GM18517 (cell line): ENCODE data around the gene CRYBG3.

Experiments used
- ATAC-seq: cut with Tn5 transposase; IDR thresholded peaks from one replicate; pipeline ENCODE4 v1.9.1; 2021; ENCODE audit warnings: mild to moderate bottlenecking, moderate library complexity; ENCODE audit not compliant: unreplicated experiment

The CRYBG3 gene

DNA sequence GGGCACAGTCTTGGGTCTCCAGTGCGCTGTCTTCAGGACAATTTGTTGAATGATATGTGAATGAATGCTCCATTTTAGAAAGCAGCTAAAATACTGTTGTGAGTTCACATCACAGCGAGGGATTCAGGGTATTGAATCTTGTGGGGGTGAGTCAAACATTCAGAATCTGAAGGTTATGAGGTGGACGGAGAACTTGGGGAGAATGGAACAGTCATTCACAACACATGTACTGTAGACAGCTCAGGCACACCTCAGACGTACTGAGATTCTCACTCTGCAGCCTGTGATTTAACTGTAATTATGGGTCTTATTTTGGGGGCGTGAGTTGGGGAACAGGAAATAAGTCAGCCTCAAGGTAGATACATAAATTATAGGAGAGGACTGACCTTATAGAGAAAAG is 13.9 kb downstream of the CRYBG3 start:
- no peak for ATAC-seq

DNA sequence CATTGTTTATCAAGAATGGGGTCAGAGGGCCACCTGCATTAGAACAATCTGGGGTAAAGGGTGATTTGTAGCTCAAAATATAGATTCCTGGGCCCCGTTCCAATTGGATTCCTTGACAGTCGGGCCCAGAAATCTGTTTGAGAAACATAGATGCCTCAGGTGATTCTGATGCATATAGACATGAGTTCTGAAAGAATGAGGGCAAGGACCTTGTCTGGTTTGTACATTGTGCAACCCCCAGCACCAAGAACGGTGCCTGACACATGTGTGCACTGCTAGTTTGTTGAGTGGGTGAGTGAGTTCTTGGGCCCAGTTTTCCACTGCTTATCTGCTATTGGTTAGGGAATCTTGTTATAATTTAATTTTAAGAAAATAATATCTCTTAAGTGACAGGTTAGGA is 16.6 kb downstream of the CRYBG3 start:
- ATAC-seq = no peak

DNA sequence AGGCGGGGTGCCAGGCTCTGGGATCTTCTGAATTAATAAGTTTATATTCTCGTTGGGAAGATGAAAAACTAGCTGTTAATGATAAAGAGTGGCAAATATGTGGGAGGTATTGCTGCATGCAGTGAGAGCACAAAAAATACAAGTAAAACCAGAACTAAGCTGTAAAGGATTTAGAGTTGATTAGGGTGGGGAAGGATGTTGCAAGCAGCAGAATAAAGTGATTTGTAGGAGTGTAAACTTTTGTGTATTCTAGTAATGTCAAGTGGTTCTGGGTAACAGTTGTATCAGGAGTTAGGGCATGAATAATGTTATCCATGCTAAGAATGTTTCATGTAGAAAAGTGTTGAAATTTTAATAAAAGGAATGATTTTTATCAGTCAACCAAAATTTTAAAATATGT is 18.1 kb downstream of the CRYBG3 start:
- no peak for ATAC-seq

DNA sequence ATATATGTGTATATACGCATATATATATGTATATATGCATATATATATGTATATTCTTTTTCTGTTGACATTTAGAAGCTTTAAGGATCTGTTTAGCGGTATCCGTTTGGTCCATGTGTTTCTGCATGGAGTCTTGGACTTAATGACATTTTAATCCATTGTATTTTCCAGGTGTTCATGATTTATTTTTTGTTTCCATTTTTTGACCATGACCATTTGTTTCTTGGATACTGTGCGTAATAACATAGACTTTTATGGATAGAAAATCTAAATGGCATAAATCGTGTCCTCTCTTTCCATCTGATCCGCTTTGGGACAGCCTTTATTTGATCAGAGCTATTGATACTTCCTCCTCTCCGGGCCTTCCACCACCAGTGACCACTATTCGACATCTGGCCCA is 19.5 kb downstream of the CRYBG3 start:
- no peak for ATAC-seq

DNA sequence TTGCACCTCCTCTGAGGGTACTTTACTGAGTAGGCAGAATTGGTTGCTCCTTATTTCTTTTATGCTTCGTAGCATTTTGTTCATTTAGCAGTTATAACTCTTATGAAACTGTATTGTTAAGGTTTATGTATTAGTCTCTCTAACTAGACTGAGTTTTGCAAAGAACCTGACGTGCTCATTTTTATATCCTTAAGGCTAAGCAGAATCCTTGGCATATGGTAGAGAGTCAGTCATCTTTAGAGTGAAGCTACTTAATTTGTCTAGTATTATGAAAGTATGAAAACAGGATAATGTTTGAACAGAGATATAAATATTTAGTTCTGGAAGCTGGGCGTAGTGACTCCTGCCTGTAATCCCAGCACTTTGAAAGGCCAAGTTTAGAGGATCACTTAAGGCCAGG is 20.1 kb downstream of the CRYBG3 start:
- ATAC-seq = no peak

DNA sequence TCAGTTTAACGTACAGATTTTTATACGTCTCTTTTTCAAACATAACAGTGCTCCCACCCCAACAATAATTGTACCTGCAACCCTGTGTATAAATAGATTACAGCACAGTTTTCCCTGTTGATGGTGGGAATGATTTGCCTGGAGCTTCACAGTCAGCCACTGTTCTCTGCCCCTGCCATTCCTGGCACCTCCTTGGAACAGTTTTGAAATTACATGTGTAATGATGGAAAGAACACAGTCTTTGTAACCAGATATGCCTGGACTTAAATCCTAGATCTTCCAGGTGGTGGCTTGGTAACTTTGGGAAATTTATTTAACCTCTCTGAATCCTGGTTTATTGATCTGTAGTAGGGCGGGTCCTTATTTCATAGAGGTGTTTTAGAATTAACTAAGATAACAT is 27.0 kb downstream of the CRYBG3 start:
- ATAC-seq = no peak

DNA sequence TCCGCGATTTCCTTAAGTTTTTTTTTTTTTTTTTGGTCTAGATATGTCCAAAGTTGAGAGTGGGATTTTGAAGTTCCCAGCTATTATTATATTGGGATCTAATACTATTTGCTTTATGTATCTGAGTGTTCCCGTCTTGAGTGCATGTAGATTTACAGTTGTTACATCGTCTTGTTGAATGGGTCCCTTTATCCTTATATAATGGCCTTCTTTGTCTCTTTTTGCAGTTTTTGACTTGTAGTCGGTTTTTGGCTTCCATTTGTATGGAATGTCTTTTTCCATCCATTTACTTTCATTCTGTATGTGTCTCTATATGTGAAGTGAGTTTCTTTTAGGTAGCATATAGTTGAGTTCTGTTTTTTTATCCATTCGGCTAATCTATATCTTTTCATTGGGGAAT is 35.6 kb downstream of the CRYBG3 start:
- ATAC-seq = no peak

DNA sequence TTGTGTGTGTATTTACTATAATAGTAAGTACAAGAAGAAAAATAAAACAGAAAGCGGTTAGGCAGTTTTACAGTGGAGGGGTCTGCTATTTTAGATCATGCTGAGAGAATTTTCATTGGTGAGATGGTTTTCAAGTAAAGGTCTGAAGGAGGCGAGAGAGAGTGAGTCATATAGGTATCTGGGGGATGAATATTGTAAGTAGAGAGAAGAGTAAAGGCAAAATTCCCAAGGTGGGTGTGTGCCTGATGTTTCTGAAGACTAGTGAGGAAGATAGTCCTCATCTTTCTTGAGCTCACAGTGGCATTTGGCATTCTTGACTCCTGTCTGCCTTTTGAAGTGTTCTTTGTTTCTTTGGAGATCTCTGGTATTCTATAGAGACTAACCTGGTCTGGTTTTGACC is 38.6 kb downstream of the CRYBG3 start:
- no peak for ATAC-seq

DNA sequence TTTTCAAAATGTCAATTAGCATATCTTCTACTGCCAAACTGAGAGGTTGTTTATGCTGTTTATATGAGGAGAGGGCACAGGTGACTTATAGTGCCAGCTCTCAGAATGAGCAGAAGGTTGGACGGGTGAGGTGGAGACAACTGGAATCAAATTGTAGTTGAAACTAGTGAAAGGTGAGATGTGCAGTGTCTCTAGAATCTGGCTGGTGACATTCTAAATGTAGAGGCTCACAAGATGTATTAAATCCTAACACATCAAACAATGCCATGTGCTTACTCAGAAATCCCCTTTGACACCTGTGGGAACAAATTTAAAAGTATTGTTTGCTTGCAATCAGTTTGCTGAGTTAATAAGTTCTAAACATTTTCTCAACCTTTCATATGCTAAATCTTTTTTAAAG is 40.8 kb downstream of the CRYBG3 start:
- no peak for ATAC-seq

DNA sequence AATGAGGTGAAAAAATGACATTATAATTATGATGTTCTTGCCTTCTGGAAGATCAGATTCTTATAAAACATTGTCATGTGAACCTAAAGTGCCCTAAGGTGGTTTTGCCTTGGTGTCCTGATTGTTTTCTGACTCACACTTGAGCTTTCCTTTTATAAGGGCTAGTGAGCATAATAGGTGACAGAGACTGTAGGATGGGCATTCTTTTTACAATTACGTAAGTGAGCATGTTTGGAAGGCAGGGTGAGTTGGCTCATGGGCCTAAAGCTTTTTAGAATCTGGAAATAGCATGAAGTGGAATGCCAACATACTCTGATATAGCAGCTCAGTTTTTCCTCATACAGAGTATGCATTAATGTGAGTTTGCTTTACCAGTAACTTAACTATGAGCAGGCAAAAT is 41.2 kb downstream of the CRYBG3 start:
- no peak for ATAC-seq

DNA sequence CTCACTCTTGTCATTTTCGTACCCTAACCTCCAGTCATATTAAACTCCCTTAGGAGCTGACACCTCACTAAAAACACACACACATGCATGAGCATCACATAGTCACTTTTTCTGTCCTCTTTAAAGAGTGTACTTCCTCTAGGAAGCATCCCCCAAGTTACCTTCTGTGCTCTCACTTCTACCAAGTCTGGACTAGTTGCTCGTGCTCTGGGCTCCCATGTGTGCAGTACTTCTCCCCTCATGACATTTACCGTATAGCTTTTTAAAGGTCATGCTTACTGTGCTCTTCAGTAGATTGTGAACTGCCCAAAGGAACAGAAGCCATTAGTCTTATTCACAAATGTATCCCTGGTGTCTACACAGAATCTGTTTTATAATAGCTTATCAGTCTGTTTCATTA is 42.0 kb downstream of the CRYBG3 start:
- no peak for ATAC-seq

DNA sequence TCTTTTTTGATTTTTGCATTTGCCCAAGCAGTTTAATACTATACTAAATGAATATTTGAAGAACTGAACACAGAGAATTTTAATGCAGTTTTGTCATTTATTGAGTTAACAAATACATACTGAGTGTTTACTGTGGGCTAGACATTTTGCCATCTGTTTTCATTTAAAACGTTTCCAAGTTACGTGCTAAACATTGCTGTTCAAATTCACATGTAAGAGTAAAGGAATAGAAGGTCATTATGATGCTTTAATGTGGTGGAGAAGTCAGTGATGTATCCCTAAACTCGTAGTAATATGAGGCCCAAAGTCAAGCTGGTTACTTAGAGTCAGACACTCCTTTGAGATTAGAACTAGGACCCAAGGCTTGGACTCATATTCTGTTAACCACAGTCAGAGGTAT is 49.4 kb downstream of the CRYBG3 start:
- ATAC-seq = no peak

DNA sequence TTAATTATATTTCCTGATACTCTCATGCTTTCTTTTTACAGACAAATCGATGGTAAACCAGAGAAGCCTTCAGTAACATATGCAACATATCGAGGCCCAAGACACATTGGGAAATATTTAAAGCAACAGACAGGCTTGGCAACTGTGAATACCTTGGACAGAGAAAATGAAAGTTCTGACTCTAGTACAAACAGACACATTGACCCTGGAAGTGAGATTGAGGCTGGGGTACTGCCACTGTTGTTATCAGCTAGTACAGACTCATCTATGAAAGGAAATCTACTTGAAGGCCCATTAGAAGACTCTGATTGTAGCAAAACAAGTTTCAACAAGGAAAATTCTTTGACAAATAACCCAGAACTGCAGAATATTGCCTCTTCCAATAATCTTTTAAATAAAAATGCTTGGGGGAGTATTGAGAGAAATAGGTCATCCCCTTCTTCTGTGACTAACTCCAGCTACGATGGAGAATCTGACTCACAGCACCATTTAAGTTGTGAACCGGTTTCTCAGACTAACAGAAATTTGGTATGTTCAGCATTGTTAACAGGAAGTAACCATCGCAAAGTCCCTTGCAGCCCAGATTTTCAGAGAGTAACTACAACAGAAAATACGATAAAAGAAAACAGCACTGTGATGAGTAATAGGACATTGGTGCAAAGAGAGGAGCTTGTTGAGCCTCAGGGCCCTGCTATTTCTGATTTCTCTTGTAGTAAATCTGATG is 50.2 kb downstream of the CRYBG3 start:
- no peak for ATAC-seq

DNA sequence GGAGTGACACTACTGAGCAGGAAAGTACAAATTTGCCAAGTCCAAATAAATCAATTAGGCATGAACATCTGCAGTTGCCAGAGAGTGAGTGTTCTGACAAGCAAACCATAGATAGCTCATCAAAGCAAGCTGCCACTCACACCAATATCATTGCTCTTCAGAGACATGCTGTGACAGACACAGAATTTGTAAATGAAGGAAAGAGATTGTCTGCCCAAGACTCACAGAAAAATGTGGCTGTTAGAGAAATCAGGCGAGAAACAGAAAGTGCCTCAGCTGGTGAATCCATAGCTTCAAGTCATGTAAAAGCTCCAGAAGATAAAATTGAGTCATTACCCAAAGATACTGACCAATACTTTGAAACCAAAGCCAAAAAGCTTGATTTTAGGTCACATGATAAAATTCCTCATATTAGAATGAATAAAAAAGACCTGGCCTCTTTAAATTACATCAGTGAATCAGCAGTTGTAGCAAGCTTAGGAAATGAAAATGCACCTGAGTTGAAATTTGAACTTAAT is 50.8 kb downstream of the CRYBG3 start:
- no peak for ATAC-seq

DNA sequence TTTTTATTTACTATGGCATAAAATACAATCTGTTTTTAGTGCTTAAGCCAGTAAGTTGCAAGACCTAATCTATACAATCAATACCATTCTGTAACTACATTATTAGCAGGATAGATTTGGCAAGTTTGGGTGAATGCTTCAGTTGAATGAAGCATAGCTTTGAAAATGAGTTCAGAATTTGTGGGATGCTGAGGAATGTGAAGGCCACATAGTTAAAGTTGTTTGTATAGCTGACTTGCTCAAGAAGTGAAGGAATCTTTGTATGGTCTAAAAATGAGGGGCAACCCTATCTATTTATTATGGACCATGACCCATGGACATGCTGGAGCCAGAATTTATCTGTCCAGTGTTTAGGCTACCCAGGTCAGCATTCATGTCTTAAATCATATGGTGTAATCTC is 58.5 kb downstream of the CRYBG3 start:
- no peak for ATAC-seq

DNA sequence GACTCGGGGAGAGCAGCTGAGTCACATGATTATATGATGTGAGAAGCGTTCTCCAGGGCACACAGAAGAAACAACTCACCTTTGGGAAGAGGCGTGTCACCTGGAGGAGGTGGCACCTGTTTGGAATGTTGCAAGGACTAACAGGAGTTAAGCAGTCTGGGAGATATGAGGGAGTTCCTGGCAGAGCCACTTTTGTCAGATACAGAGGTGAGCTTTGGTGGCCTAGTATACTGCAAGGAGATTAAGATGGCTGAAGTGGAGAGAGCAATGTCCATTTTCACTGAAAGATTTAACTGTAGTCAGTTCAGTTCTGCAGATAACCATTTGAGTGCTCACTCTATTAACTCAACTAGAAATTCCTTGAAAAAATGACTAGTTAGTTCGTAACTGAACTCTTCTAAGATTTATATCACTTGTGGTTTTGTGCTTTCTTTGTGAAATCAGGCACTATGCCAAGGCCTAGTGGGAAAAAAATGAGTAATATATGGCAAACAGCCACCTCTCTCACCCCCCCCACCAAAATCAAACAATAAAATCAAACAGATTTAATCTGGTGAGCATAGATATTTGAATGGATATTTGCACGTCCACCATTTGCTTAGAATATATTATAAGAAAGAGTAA is 61.3 kb downstream of the CRYBG3 start:
- no peak for ATAC-seq

DNA sequence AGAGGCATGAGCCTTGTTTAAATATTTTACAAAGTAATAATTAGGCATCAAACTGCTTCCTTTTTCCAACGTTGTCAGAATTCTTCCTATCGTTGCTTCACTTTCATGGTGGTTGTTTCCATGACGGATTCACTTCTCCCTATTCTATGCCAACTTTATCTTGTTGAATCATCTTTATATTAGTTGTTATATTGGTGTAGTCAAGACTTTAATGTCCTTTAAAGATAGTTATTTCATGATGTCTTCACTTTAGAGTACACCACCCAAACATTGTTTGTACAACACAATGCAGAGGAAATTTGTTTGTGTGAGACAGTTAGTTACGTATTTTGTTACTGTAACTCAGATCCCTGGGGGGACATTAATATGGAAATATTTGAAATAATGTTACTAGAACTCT is 61.9 kb downstream of the CRYBG3 start:
- ATAC-seq = no peak

DNA sequence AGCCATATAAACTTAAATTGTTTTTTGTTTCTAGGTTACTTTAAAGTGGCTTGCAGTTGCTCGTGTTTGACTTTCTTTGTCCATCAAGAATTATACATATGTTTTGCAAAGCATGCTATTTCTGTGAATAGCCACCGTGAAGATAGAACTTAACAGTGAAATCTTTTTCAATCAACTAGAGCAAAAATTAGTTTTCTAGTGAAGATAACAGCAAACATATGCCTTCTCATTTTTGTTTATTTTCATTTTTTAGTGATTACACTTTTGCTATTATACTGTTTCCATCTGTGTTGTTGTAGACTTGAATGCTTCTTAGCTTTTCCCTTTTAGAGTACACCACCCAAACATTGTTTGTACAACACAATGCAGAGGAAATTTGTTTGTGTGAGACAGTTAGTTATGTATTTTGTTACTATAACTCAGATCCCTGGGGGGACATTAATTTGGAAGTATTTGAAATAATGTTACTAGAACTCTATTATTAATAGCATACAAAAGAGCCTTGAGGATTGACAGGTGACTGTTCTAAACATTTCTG is 62.8 kb downstream of the CRYBG3 start:
- no peak for ATAC-seq

DNA sequence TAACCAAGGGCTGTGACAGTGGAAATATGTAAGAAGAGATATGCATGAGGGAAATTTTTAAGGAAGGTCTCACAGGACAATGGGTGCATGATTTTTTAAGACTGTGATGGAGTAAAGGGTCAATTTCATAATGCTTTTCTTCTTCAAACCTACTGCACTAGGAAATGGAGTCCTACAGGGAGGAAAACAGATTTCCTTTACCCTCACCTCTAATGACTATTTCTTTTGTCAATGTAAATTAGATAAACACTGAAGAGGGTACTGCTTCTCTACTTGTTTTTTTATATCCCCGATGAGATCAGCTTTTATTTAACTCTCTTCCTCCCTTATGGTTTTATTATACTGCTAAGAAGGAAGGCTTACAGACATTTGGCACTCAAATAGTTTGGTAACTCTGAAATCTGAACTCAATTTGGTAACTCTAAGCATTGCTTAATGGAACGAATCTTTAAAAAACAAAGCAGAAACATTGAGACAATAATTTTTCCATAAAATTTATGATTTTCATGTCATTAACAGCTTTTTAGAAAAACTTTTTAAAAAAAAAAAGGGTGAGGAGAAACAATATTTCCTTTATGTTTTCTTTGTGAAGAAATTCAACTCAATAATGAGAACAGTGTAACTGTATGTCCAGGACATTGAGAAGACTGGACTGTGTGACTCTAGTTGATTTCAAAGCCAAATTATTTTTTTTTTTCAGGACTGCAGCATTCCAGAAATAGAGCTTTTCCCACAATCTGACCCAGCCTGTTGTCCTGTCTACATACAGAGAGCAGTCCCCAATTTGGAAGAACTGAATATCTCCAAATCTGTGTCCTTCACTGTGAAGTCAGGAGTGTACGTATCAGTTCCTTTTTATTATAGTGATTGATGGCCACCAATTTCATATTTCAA is 64.4 kb downstream of the CRYBG3 start:
- ATAC-seq = no peak

DNA sequence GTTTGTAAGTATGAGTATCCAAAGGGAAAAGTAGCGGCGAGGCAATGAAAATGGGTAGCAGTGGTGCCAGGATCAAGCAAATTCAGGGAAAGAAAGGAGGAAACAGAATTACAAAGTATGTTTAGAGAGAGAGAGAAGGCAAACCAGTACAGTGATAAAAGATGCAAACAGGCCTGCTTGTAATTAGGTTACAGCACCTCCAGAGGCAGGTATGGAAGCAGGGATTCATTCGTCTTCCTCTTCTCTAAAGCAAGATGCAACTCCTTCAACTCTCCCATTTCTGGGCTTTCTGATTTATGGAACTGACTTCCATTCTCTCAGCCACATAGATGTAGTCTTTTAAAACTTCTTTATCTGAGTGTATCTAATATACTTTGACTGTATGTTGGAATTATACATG is 68.0 kb downstream of the CRYBG3 start:
- no peak for ATAC-seq

DNA sequence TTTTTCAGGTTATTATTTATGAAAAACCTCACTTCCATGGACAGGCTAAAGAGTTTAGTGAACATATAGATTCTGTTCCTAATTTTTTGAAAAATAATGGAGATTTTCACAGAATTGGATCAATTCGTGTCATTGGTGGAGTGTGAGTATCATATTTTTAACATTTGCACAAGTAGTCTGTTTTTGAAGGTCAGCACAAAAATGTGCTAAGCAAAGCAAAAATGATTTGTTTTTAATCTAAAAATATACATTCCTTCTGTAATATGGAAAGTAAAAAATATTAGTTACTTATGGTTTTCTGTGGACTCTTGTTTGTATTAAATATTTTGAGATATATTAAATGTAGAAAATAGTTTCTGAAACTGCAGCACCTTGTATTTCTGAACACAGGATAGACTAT is 71.0 kb downstream of the CRYBG3 start:
- ATAC-seq = no peak
